Esophagus squamous epithelium (tissue), 5 donors: ENCODE results near the gene ZNF831. TPM values are rescaled to one million over a fixed set of nuclear protein-coding genes. Genes with fewer than 3 reads are reported as not detected.

Source experiments
- DNase-seq: peaks from one replicate; lab custom pipeline; 2025; lab: John Stamatoyannopoulos, UW
- H3K27ac ChIP-seq, 4 donors: fragments of 200-600 bp; sonication (generic); one replicate each; pipeline ENCODE4 v1.5.1; 2016 to 2019; ENCODE audit warnings: mild to moderate bottlenecking in 1 of 4
- H3K27me3 ChIP-seq, 4 donors: fragments of 200-600 bp; sonication (generic); 1 replicate in 3 of 4; 2 replicates in 1 of 4; pipeline versions ENCODE4 v1.5.1 to v1.6.0; 2017 to 2021; ENCODE audit warnings: antibody characterized with exemption in 1 of 4
- H3K36me3 ChIP-seq, 3 donors: fragments of 200-600 bp; sonication (generic); one replicate each; pipeline ENCODE4 v1.5.1; 2016 to 2019
- H3K4me1 ChIP-seq, 3 donors: fragments of 200-600 bp; sonication (generic); one replicate each; pipeline ENCODE4 v1.5.1; 2017 to 2019
- H3K4me3 ChIP-seq, 4 donors: fragments of 200-600 bp; sonication (generic); 1 replicate in 3 of 4; 2 replicates in 1 of 4; pipeline ENCODE4 v1.5.1; 2016 to 2019; ENCODE audit warnings: mild to moderate bottlenecking in 2 of 4, moderate library complexity in 1 of 4
- H3K9me3 ChIP-seq, 3 donors: fragments of 200-600 bp; sonication (generic); one replicate each; pipeline ENCODE4 v1.5.1; 2016 to 2019
- CTCF ChIP-seq, 6 experiments: fragments of 450-650 bp in 4 of 6; fragments of 200-600 bp in 2 of 6; sonication (generic) in 2 of 6; IDR thresholded peaks; one replicate each; pipeline ENCODE4 v1.5.1; 2016 to 2019; ENCODE audit warnings: antibody characterized with exemption in 6 of 6, mild to moderate bottlenecking in 4 of 6, moderate library complexity in 4 of 6
- POLR2A ChIP-seq, 4 donors: fragments of 450-650 bp; IDR thresholded peaks; one replicate each; pipeline ENCODE4 v1.6.1; 2017; ENCODE audit warnings: antibody characterized with exemption in 4 of 4, mild to moderate bottlenecking in 4 of 4, moderate library complexity in 3 of 4
- WGBS, 2 donors: methylation state at CpG; one replicate each; pipeline ENCODE4 v1.1.5; 2018; 5-methylcytosine and 5-hydroxymethylcytosine counted together
- intact Hi-C: fragments of 100-400 bp; cut with DNase I; formaldehyde crosslinking; loops from one replicate; pipeline ENCODE4 v1.15.0; 2022
- total RNA-seq, 4 donors: library from RNA; depleted of rRNA; stranded (reverse); fragments of >200 nt; gene quantifications; one replicate each; pipeline ENCODE4 v1.1.0, GENCODE V29; 2016
- donor health status: DM: yes; HTN: yes; CAD: no.

The ZNF831 gene
- total RNA-seq, 4 donors from 2014 or later = 0.38 to 1.7 (median 0.60) TPM

GRCh38 chr20:59297686-59298085, 134.1 kb downstream of the ZNF831 start:
- TF ChIP-seq CTCF (IDR thresholded peaks at IDR 0.05) = no peak
- TF ChIP-seq POLR2A (IDR thresholded peaks at IDR 0.05) = no peak
- no peak overlapping the region for H3K4me3 ChIP-seq
- no peaks in the 10 kb centered on the region for H3K9me3 ChIP-seq
- H3K36me3 ChIP-seq = no peaks in the 10 kb centered on the region
- peaks cover 0 to 80% (median 2%) of the 10 kb centered on the region in 4 donors for H3K27me3 ChIP-seq
- no peak overlapping the region for H3K27ac ChIP-seq
- no peak for DNase-seq
- WGBS, 2 donors = 73 to 81% methylated on average over 7 of the region's 7 CpGs
- intact Hi-C loops = no loop called here
- H3K4me1 ChIP-seq = peaks cover 4 to 50% (median 5%) of the 10 kb centered on the region in 3 donors

GRCh38 chr20:59299945-59300332, 136.3 kb downstream of the ZNF831 start:
- H3K27me3 ChIP-seq = peaks cover 0 to 80% (median 2%) of the 10 kb centered on the region in 4 donors
- intact Hi-C loops = no loop called here
- no peak for DNase-seq
- H3K27ac ChIP-seq = peak overlapping the region in 3 of 4 donors; percentile 75 to 88 (median 78)
- H3K36me3 ChIP-seq = peaks cover 0 to 8% (median 0%) of the 10 kb centered on the region in 3 donors
- WGBS, 2 donors = 1 to 19% methylated on average over 4 to 12 of the region's 19 CpGs
- TF ChIP-seq CTCF (IDR thresholded peaks at IDR 0.05) = no peak
- TF ChIP-seq POLR2A (IDR thresholded peaks at IDR 0.05) = no peak
- no peaks in the 10 kb centered on the region for H3K9me3 ChIP-seq
- H3K4me3 ChIP-seq = peak overlapping the region; percentile 49 to 62 (median 56)
- H3K4me1 ChIP-seq = peaks cover 4 to 57% (median 5%) of the 10 kb centered on the region in 3 donors

GRCh38 chr20:59300333-59301081, 136.9 kb downstream of the ZNF831 start, which contains the start of gene EDN3:
TSS of gene EDN3 (plus strand) at chr20:59300611. CDS start at chr20:59300813, 202 bp downstream.
- WGBS, 2 donors = 0 to 5% methylated on average over 9 to 30 of the region's 77 CpGs
- Histone ChIP-seq H3K27me3 (peaks cover 0 to 82% (median 2%) of the 10 kb centered on the region in 4 donors), H3K4me3 (peak within 1 kb of the TSS; percentile 49 to 62 (median 56)), H3K9me3 (no peaks in the 10 kb centered on the region), H3K36me3 (peaks cover 0 to 8% (median 0%) of the 10 kb centered on the region in 3 donors), H3K27ac (peak within 1 kb of the TSS in 3 of 4 donors; percentile 75 to 88 (median 78)), H3K4me1 (peaks cover 4 to 57% (median 5%) of the 10 kb centered on the region in 3 donors)
- TF ChIP-seq POLR2A (IDR thresholded peaks at IDR 0.05) = no peak
- no peak for DNase-seq
- intact Hi-C loops = no loop called here

GRCh38 chr20:59301343-59302007, 137.9 kb downstream of the ZNF831 start:
- H3K36me3 ChIP-seq = peaks cover 0 to 8% (median 0%) of the 10 kb centered on the region in 3 donors
- no peak for TF ChIP-seq CTCF (IDR thresholded peaks at IDR 0.05)
- no peak for TF ChIP-seq POLR2A (IDR thresholded peaks at IDR 0.05)
- peak overlapping the region; percentile 49 to 62 (median 56) for H3K4me3 ChIP-seq
- no peak for DNase-seq
- intact Hi-C loops = no loop called here
- peaks cover 0 to 80% (median 2%) of the 10 kb centered on the region in 4 donors for H3K27me3 ChIP-seq
- peaks cover 4 to 62% (median 5%) of the 10 kb centered on the region in 3 donors for H3K4me1 ChIP-seq
- no peaks in the 10 kb centered on the region for H3K9me3 ChIP-seq
- 66 to 78% methylated on average over 7 to 12 of the region's 17 CpGs for WGBS, 2 donors
- H3K27ac ChIP-seq = peak overlapping the region in 2 of 4 donors; percentile 11 to 88

- 70 to 74% methylated on average over 5 of the region's 7 CpGs for WGBS, 2 donors
- Histone ChIP-seq H3K4me3 (no peak overlapping the region), H3K4me1 (peaks cover 0 to 80% (median 5%) of the 10 kb centered on the region in 3 donors), H3K9me3 (no peaks in the 10 kb centered on the region), H3K36me3 (peaks cover 0 to 14% (median 0%) of the 10 kb centered on the region in 3 donors), H3K27me3 (peaks cover 0 to 43% (median 1%) of the 10 kb centered on the region in 4 donors), H3K27ac (no peak overlapping the region)
- intact Hi-C loops = no loop called here
- TF ChIP-seq CTCF (IDR thresholded peaks at IDR 0.05) (no peak), POLR2A (IDR thresholded peaks at IDR 0.05) (no peak)
- DNase-seq = no peak
Measured at GRCh38 chr20:59305908-59306655, 142.5 kb downstream of the ZNF831 start.
